ENCODE data around the gene FAM234A. TPM values are rescaled to one million over a fixed set of nuclear protein-coding genes. Genes with fewer than 3 reads are reported as not detected.

The FAM234A gene
- total and polyA plus RNA-seq, 2 donors, result 12.7 to 28.3 TPM

- H3K27me3 ChIP-seq (ENCODE audit: control insufficient read depth in 2 of 2, insufficient read depth in 1 of 2, low read length in 1 of 2), result no peaks in the 10 kb centered on the region
- H3K4me1 ChIP-seq (ENCODE audit: control insufficient read depth in 2 of 2, insufficient read depth in 2 of 2, low read length in 2 of 2), result no peaks in the 10 kb centered on the region
- H3K9me3 ChIP-seq (ENCODE audit: control insufficient read depth in 2 of 2, insufficient read depth in 1 of 2, low read length in 1 of 2), result no peaks in the 10 kb centered on the region
- 98% methylated on average over 32 of the region's 32 CpGs for WGBS
- no peak for DNase-seq (ENCODE audit: low read depth in 6 of 9, low spot score in 9 of 9)
- peaks cover 17 to 50% of the 10 kb centered on the region in 2 donors for H3K36me3 ChIP-seq (ENCODE audit: control insufficient read depth in 2 of 2, insufficient read depth in 2 of 2, low read length in 1 of 2)
- H3K4me3 ChIP-seq (ENCODE audit: low read length in 2 of 2), result no peak overlapping the region
- H3K27ac ChIP-seq (ENCODE audit: low read depth in 1 of 2, low read length in 1 of 2), result no peak overlapping the region
These were observed 63.2 kb downstream of the FAM234A start for GRCh38 chr16:297832-298231.

- Histone ChIP-seq H3K36me3 (ENCODE audit: control insufficient read depth in 2 of 2, insufficient read depth in 2 of 2, low read length in 1 of 2) (peaks cover 25 to 60% of the 10 kb centered on the region in 2 donors), H3K4me1 (ENCODE audit: control insufficient read depth in 2 of 2, insufficient read depth in 2 of 2, low read length in 2 of 2) (no peaks in the 10 kb centered on the region), H3K27me3 (ENCODE audit: control insufficient read depth in 2 of 2, insufficient read depth in 1 of 2, low read length in 1 of 2) (no peaks in the 10 kb centered on the region), H3K9me3 (ENCODE audit: control insufficient read depth in 2 of 2, insufficient read depth in 1 of 2, low read length in 1 of 2) (no peaks in the 10 kb centered on the region), H3K4me3 (ENCODE audit: low read length in 2 of 2) (no peak overlapping the region), H3K27ac (ENCODE audit: low read depth in 1 of 2, low read length in 1 of 2) (no peak overlapping the region)
- 96% methylated on average over 6 of the region's 6 CpGs for WGBS
- DNase-seq (ENCODE audit: low read depth in 6 of 9, low spot score in 9 of 9), result no peak
These were observed 66.6 kb downstream of the FAM234A start for GRCh38 chr16:301235-301634.

- no peaks in the 10 kb centered on the region for H3K9me3 ChIP-seq (ENCODE audit: control insufficient read depth in 2 of 2, insufficient read depth in 1 of 2, low read length in 1 of 2)
- H3K4me1 ChIP-seq (ENCODE audit: control insufficient read depth in 2 of 2, insufficient read depth in 2 of 2, low read length in 2 of 2), result no peaks in the 10 kb centered on the region
- H3K27ac ChIP-seq (ENCODE audit: low read depth in 1 of 2, low read length in 1 of 2), result no peak overlapping the region
- H3K36me3 ChIP-seq (ENCODE audit: control insufficient read depth in 2 of 2, insufficient read depth in 2 of 2, low read length in 1 of 2), result peaks cover 25 to 60% of the 10 kb centered on the region in 2 donors
- H3K27me3 ChIP-seq (ENCODE audit: control insufficient read depth in 2 of 2, insufficient read depth in 1 of 2, low read length in 1 of 2), result no peaks in the 10 kb centered on the region
- H3K4me3 ChIP-seq (ENCODE audit: low read length in 2 of 2), result no peak overlapping the region
- DNase-seq (ENCODE audit: low read depth in 6 of 9, low spot score in 9 of 9), result no peak
- WGBS, result 98% methylated on average over 13 of the region's 13 CpGs
These were observed 67.3 kb downstream of the FAM234A start for GRCh38 chr16:301950-302349.

GRCh38 chr16:303760-304505 is 69.3 kb downstream of the FAM234A start:
- H3K36me3 ChIP-seq (ENCODE audit: control insufficient read depth in 2 of 2, insufficient read depth in 2 of 2, low read length in 1 of 2), result peaks cover 37 to 64% of the 10 kb centered on the region in 2 donors
- no peak for DNase-seq (ENCODE audit: low read depth in 6 of 9, low spot score in 9 of 9)
- 97% methylated on average over 43 of the region's 43 CpGs for WGBS

DNA sequence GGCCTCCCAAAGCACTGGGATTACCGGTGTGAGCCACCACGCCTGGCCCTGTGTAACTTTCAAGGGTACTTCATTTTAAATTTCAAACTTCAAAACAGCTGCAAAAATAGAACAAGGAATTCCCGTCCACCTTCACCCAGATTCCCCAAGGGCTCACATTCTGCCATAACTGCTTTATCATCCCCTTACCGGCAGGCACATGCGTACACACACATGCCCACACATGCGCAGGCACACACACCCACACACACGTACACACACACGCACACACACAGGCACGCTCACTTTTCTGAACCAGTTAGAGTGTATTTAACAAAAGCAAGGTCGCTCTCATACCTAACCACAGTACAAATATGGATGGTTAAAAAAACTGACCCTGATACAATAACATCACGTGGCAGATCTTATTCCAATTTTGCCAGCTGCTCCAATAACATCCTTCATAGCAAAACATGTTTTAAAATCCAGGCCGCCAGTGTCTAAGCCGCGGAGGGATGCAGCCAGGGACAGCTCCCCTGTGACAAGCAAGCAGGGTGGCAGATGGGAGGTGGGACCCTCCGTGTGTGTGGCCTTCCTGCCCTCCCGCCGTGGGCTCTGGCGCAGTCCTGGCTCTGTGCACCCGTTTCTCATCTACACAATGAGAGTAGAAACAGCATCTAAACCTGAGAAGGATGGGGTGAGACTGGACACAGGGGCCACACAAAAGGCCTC is 71.5 kb downstream of the FAM234A start:
- Histone ChIP-seq H3K4me1 (ENCODE audit: control insufficient read depth in 2 of 2, insufficient read depth in 2 of 2, low read length in 2 of 2) (peaks cover 0 to 28% of the 10 kb centered on the region in 2 donors), H3K9me3 (ENCODE audit: control insufficient read depth in 2 of 2, insufficient read depth in 1 of 2, low read length in 1 of 2) (no peaks in the 10 kb centered on the region), H3K27me3 (ENCODE audit: control insufficient read depth in 2 of 2, insufficient read depth in 1 of 2, low read length in 1 of 2) (no peaks in the 10 kb centered on the region), H3K27ac (ENCODE audit: low read depth in 1 of 2, low read length in 1 of 2) (no peak overlapping the region), H3K4me3 (ENCODE audit: low read length in 2 of 2) (no peak overlapping the region), H3K36me3 (ENCODE audit: control insufficient read depth in 2 of 2, insufficient read depth in 2 of 2, low read length in 1 of 2) (peaks cover 37 to 63% of the 10 kb centered on the region in 2 donors)
- no peak for DNase-seq (ENCODE audit: low read depth in 6 of 9, low spot score in 9 of 9)
- WGBS, result 92% methylated on average over 19 of the region's 19 CpGs

More at GRCh38 chr16:303760-304505, 69.3 kb downstream of the FAM234A start:
- Histone ChIP-seq H3K4me1 (ENCODE audit: control insufficient read depth in 2 of 2, insufficient read depth in 2 of 2, low read length in 2 of 2) (peaks cover 0 to 18% of the 10 kb centered on the region in 2 donors), H3K4me3 (ENCODE audit: low read length in 2 of 2) (no peak overlapping the region), H3K27ac (ENCODE audit: low read depth in 1 of 2, low read length in 1 of 2) (no peak overlapping the region), H3K27me3 (ENCODE audit: control insufficient read depth in 2 of 2, insufficient read depth in 1 of 2, low read length in 1 of 2) (no peaks in the 10 kb centered on the region), H3K9me3 (ENCODE audit: control insufficient read depth in 2 of 2, insufficient read depth in 1 of 2, low read length in 1 of 2) (no peaks in the 10 kb centered on the region)

- H3K27me3 ChIP-seq (ENCODE audit: control insufficient read depth in 2 of 2, insufficient read depth in 1 of 2, low read length in 1 of 2), result no peaks in the 10 kb centered on the region
- no peaks in the 10 kb centered on the region for H3K9me3 ChIP-seq (ENCODE audit: control insufficient read depth in 2 of 2, insufficient read depth in 1 of 2, low read length in 1 of 2)
- no peak overlapping the region for H3K27ac ChIP-seq (ENCODE audit: low read depth in 1 of 2, low read length in 1 of 2)
- no peak overlapping the region for H3K4me3 ChIP-seq (ENCODE audit: low read length in 2 of 2)
- H3K36me3 ChIP-seq (ENCODE audit: control insufficient read depth in 2 of 2, insufficient read depth in 2 of 2, low read length in 1 of 2), result peaks cover 41 to 68% of the 10 kb centered on the region in 2 donors
- WGBS, result 96% methylated on average over 17 of the region's 17 CpGs
- peaks cover 0 to 28% of the 10 kb centered on the region in 2 donors for H3K4me1 ChIP-seq (ENCODE audit: control insufficient read depth in 2 of 2, insufficient read depth in 2 of 2, low read length in 2 of 2)
- DNase-seq (ENCODE audit: low read depth in 6 of 9, low spot score in 9 of 9), result peak in 1 of 9 donors; percentile 22
These were observed 72.3 kb downstream of the FAM234A start for GRCh38 chr16:306911-307370.

DNA sequence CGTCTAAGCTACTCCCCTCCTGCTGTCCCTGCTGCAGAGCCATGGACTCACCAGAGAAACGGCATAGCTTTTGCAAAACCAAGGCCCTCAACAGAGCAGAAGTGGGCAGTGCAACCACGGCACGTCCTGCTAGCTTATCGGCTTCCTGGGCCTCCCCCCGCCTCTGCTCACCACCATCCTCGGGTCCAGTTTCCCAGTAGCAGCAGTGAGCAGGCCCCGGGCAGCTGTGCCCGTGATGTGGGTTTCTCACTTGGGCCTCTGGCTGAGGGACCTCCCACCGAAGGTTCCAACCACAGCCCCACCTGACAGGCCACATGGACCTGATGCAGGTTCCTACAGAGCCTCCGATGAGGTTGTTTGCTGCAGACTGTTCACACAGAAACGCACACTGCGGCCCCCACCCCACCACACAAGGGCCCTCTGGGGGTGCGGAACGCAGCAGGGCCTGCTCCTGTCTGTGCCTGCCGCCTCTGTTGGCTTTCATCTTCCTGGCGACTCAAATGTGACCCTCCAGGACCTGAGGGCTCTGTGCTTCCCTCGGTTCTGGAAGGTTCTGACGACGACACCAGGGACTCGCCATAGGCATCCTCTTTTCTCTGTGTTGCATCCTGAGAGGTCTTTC is 73.2 kb downstream of the FAM234A start:
- no peaks in the 10 kb centered on the region for H3K9me3 ChIP-seq (ENCODE audit: control insufficient read depth in 2 of 2, insufficient read depth in 1 of 2, low read length in 1 of 2)
- no peaks in the 10 kb centered on the region for H3K27me3 ChIP-seq (ENCODE audit: control insufficient read depth in 2 of 2, insufficient read depth in 1 of 2, low read length in 1 of 2)
- H3K4me1 ChIP-seq (ENCODE audit: control insufficient read depth in 2 of 2, insufficient read depth in 2 of 2, low read length in 2 of 2), result peaks cover 4 to 32% of the 10 kb centered on the region in 2 donors
- no peak overlapping the region for H3K4me3 ChIP-seq (ENCODE audit: low read length in 2 of 2)
- no peak overlapping the region for H3K27ac ChIP-seq (ENCODE audit: low read depth in 1 of 2, low read length in 1 of 2)
- H3K36me3 ChIP-seq (ENCODE audit: control insufficient read depth in 2 of 2, insufficient read depth in 2 of 2, low read length in 1 of 2), result peaks cover 39 to 72% of the 10 kb centered on the region in 2 donors
- 94% methylated on average over 21 of the region's 21 CpGs for WGBS
- DNase-seq (ENCODE audit: low read depth in 6 of 9, low spot score in 9 of 9), result peak in 1 of 9 donors; percentile 19

DNA sequence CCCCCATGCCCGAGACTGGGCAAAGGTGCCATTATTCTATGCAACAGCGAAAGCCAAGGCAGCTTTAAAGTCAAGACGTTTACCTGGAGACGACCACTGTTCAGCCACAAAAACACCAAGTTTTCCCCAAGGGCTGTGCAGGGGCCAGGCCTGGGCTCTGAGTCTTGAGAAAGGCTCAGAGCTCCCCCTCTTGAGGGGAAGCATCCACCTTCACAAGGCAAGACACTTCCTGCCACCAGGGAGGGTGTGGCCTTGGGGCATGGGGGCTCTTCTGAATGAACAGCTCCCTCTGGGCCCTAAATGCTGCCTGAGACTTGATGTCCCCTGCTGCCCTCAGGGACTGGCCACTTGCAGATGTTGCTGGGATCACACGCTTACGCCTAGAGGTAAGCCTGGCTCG is 74.9 kb downstream of the FAM234A start:
- H3K27me3 ChIP-seq (ENCODE audit: control insufficient read depth in 2 of 2, insufficient read depth in 1 of 2, low read length in 1 of 2), result no peaks in the 10 kb centered on the region
- 60% methylated on average over 7 of the region's 7 CpGs for WGBS
- peaks cover 4 to 32% of the 10 kb centered on the region in 2 donors for H3K4me1 ChIP-seq (ENCODE audit: control insufficient read depth in 2 of 2, insufficient read depth in 2 of 2, low read length in 2 of 2)
- peaks cover 48 to 73% of the 10 kb centered on the region in 2 donors for H3K36me3 ChIP-seq (ENCODE audit: control insufficient read depth in 2 of 2, insufficient read depth in 2 of 2, low read length in 1 of 2)
- peak in 6 of 9 donors; percentile 21 to 75 (median 41) for DNase-seq (ENCODE audit: low read depth in 6 of 9, low spot score in 9 of 9)
- H3K27ac ChIP-seq (ENCODE audit: low read depth in 1 of 2, low read length in 1 of 2), result no peak overlapping the region
- H3K9me3 ChIP-seq (ENCODE audit: control insufficient read depth in 2 of 2, insufficient read depth in 1 of 2, low read length in 1 of 2), result no peaks in the 10 kb centered on the region
- no peak overlapping the region for H3K4me3 ChIP-seq (ENCODE audit: low read length in 2 of 2)

DNA sequence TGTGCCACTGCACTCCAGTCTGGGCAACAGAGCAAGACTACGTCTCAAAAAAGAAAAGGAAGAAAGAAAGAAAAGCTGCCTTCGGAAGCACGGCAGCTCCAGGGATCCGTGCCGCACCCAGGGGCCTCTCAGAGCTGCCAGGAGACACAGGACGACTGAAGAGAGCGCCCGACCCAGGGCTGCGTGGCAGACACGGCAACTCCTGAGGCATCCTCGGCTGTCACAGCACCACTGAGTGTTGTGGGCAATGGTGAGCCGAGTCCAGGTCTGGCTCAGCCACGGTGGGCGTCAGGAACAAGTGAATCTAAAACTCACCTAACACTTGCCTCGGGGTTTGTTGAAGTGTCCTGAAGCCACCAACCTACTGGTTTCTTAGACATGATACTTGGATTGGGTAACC is 77.1 kb downstream of the FAM234A start:
- peaks cover 4 to 32% of the 10 kb centered on the region in 2 donors for H3K4me1 ChIP-seq (ENCODE audit: control insufficient read depth in 2 of 2, insufficient read depth in 2 of 2, low read length in 2 of 2)
- no peak overlapping the region for H3K4me3 ChIP-seq (ENCODE audit: low read length in 2 of 2)
- no peaks in the 10 kb centered on the region for H3K9me3 ChIP-seq (ENCODE audit: control insufficient read depth in 2 of 2, insufficient read depth in 1 of 2, low read length in 1 of 2)
- DNase-seq (ENCODE audit: low read depth in 6 of 9, low spot score in 9 of 9), result no peak
- WGBS, result 98% methylated on average over 15 of the region's 15 CpGs
- no peaks in the 10 kb centered on the region for H3K27me3 ChIP-seq (ENCODE audit: control insufficient read depth in 2 of 2, insufficient read depth in 1 of 2, low read length in 1 of 2)
- no peak overlapping the region for H3K27ac ChIP-seq (ENCODE audit: low read depth in 1 of 2, low read length in 1 of 2)
- H3K36me3 ChIP-seq (ENCODE audit: control insufficient read depth in 2 of 2, insufficient read depth in 2 of 2, low read length in 1 of 2), result peaks cover 48 to 60% of the 10 kb centered on the region in 2 donors

Data from thymus (tissue), 11 donors.